Ishikawa (cell line): ENCODE results near the gene PYGO2.

Experiments
- EGR1 ChIP-seq: IDR thresholded peaks from 2 replicates; pipeline ENCODE4 v1.6.1; 2012
- EP300 ChIP-seq: IDR thresholded peaks from 2 replicates; pipeline ENCODE4 v1.6.1; 2012; ENCODE audit warnings: borderline replicate concordance
- FOXM1 ChIP-seq: IDR thresholded peaks from 2 replicates; pipeline ENCODE4 v1.6.1; 2012; ENCODE audit warnings: low read depth, borderline replicate concordance
- REST ChIP-seq: IDR thresholded peaks from 2 replicates; pipeline ENCODE4 v1.6.1; 2012; ENCODE audit warnings: low read depth, mild to moderate bottlenecking
- YY1 ChIP-seq: IDR thresholded peaks from 2 replicates; pipeline ENCODE4 v1.6.1; 2012; ENCODE audit warnings: low read depth

GRCh38 chr1:154958681-154959425, 2.7 kb downstream of the PYGO2 start:
- TF ChIP-seq FOXM1 (no peak), YY1 (no peak), EP300 (no peak), EGR1 (no peak), REST (no peak)
